Ishikawa (cell line): Measurements from ENCODE around the gene GALNTL6.

Experiments
- CEBPB ChIP-seq: IDR thresholded peaks from 2 replicates; pipeline ENCODE4 v1.6.1; 2012
- CREB1 ChIP-seq: IDR thresholded peaks from 2 replicates; pipeline ENCODE4 v1.6.1; 2012; ENCODE audit warnings: low read depth
- EGR1 ChIP-seq: IDR thresholded peaks from 2 replicates; pipeline ENCODE4 v1.6.1; 2012
- EP300 ChIP-seq: IDR thresholded peaks from 2 replicates; pipeline ENCODE4 v1.6.1; 2012; ENCODE audit warnings: borderline replicate concordance
- FOXM1 ChIP-seq: IDR thresholded peaks from 2 replicates; pipeline ENCODE4 v1.6.1; 2012; ENCODE audit warnings: low read depth, borderline replicate concordance
- NFIC ChIP-seq: IDR thresholded peaks from 2 replicates; pipeline ENCODE4 v1.6.1; 2012
- RAD21 ChIP-seq: IDR thresholded peaks from 2 replicates; pipeline ENCODE4 v1.6.1; 2012; ENCODE audit warnings: low read depth
- REST ChIP-seq: IDR thresholded peaks from 2 replicates; pipeline ENCODE4 v1.6.1; 2012; ENCODE audit warnings: low read depth, mild to moderate bottlenecking
- TAF1 ChIP-seq: IDR thresholded peaks from 2 replicates; pipeline ENCODE4 v1.6.1; 2012; ENCODE audit warnings: low read depth, mild to moderate bottlenecking
- TCF12 ChIP-seq: IDR thresholded peaks from 2 replicates; pipeline ENCODE4 v1.6.1; 2012; ENCODE audit warnings: low read depth
- TEAD4 ChIP-seq: IDR thresholded peaks from 2 replicates; pipeline ENCODE4 v1.6.1; 2012
- USF1 ChIP-seq: IDR thresholded peaks from 2 replicates; pipeline ENCODE4 v1.6.1; 2012
- YY1 ChIP-seq: IDR thresholded peaks from 2 replicates; pipeline ENCODE4 v1.6.1; 2012; ENCODE audit warnings: low read depth
- ZBTB7A ChIP-seq: IDR thresholded peaks from 2 replicates; pipeline ENCODE4 v1.6.1; 2012; ENCODE audit warnings: low read depth
- TF ChIP-seq, protein P1 (sequence below): IDR thresholded peaks from 2 replicates; pipeline ENCODE4 v1.6.1; 2012

The GALNTL6 gene

DNA sequence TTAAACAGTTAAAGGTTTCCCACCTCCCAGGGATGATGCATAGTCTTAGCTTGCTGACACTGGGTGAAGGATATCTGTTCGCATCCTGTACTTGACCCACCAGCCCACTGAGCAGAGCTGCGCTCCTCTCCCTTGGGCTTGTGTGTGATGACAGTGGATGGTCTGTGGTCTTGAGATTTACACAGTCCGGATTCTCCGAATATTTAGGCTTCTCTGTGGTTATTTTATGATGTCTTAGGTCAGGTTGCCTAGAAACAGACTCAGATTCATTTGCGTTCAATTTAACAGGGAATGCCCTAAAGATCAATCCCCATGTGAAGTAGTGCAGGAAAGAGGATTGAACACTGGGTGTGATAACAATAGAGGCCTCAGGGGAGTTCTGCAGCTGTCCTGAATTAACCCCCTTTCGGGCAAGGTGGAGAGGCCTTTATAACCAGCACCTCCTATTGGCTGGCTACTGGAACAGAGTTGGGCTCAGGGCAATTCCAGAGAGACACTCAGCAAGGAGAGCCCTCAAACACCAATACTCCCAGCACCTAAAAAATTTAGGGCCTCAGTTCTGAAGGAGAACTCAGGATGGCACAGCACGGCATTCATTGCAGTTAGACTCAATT, 702.2 kb downstream of the GALNTL6 start:
- TF ChIP-seq TAF1 (no peak), CREB1 (no peak), FOXM1 (no peak), USF1 (no peak)

- no peak for TF ChIP-seq YY1
- no peak for TF ChIP-seq EP300
- no peak for TF ChIP-seq USF1
- no peak for TF ChIP-seq EGR1
- no peak for TF ChIP-seq TAF1
- no peak for TF ChIP-seq NFIC
- no peak for TF ChIP-seq CREB1
- no peak for TF ChIP-seq ZBTB7A
These were observed 704.2 kb downstream of the GALNTL6 start for GRCh38 chr4:172517391-172517790.

- TF ChIP-seq TAF1 (no peak), YY1 (no peak), ZBTB7A (no peak), FOXM1 (no peak), CREB1 (no peak), TEAD4 (no peak), RAD21 (no peak), REST (no peak), CEBPB (no peak), EP300 (no peak), TCF12 (no peak), EGR1 (no peak), USF1 (no peak), NFIC (no peak)
- TF ChIP-seq, protein P1, sequence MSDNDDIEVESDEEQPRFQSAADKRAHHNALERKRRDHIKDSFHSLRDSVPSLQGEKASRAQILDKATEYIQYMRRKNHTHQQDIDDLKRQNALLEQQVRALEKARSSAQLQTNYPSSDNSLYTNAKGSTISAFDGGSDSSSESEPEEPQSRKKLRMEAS: no peak
These were observed 708.0 kb downstream of the GALNTL6 start for GRCh38 chr4:172521248-172521647.

- TF ChIP-seq REST (no peak), RAD21 (no peak), TEAD4 (no peak), TCF12 (no peak), CREB1 (no peak), FOXM1 (no peak), USF1 (no peak), NFIC (no peak), EP300 (no peak), CEBPB (no peak), TAF1 (no peak), ZBTB7A (no peak), EGR1 (no peak), YY1 (no peak)
- TF ChIP-seq, protein P1: no peak
These were observed 708.5 kb downstream of the GALNTL6 start for GRCh38 chr4:172521680-172522079.

DNA sequence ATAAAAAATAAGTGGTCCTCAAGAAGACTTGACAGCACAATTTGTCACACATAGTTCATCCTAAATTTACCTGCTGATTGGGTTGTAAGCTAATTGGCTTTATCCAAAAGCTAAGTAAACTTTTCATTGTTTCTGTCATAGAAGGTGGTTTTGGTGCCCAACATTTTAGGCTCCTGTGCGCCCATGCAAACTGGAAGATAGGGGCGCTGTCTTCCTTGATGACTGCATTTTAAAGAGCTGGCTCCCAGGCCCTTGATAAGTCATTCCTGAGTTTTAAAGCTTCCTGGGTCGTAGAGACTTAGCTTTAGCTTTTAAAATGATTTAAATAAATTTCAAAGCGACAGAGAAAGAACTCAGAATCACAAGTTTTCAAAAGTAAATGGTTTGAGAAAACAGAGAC, 730.0 kb downstream of the GALNTL6 start:
- TF ChIP-seq CEBPB: no peak
- TF ChIP-seq RAD21: no peak
- no peak for TF ChIP-seq REST
